Endothelial cell of umbilical vein (primary cell): ENCODE results near the gene DIDO1.

Source experiments
- CTCF ChIP-seq, 2 donors: IDR thresholded peaks; 1 replicate in 1 of 2; 2 replicates in 1 of 2; pipeline ENCODE4 v1.5.1; 2011; ENCODE audit warnings: low read length in 2 of 2, mild to moderate bottlenecking in 2 of 2, moderate library complexity in 2 of 2, control low read depth in 1 of 2, inconsistent platforms in 1 of 2, low read depth in 1 of 2; ENCODE audit not compliant: insufficient read depth in 1 of 2; ENCODE audit errors: extremely low read depth in 1 of 2
- EZH2 ChIP-seq: IDR thresholded peaks from 2 replicates; pipeline ENCODE4 v1.6.1; 2012; ENCODE audit warnings: borderline replicate concordance, low read depth, mild to moderate bottlenecking, moderate library complexity, low read length, inconsistent platforms; ENCODE audit not compliant: severe bottlenecking
- GATA2 ChIP-seq: IDR thresholded peaks from 2 replicates; pipeline ENCODE4 v1.7.0; 2011; ENCODE audit warnings: low read depth, mild to moderate bottlenecking, moderate library complexity, mixed read lengths, low read length; ENCODE audit not compliant: insufficient read length, insufficient read depth
- MYC ChIP-seq: IDR thresholded peaks from one replicate; pipeline ENCODE4 v1.6.1; 2011; ENCODE audit warnings: mild to moderate bottlenecking, low read depth, low read length
- POLR2A ChIP-seq: IDR thresholded peaks from 2 replicates; pipeline ENCODE4 v1.6.1; 2012; ENCODE audit warnings: low read depth, mild to moderate bottlenecking, control low read depth, low read length
- POLR2AphosphoS5 ChIP-seq: IDR thresholded peaks from 2 replicates; pipeline ENCODE4 v1.6.1; 2012; ENCODE audit warnings: low read depth, mild to moderate bottlenecking, control low read depth, low read length, moderate library complexity; ENCODE audit not compliant: insufficient read depth
- TF ChIP-seq, protein P1 (sequence below): IDR thresholded peaks from 2 replicates; pipeline ENCODE4 v1.6.1; 2011; ENCODE audit not compliant: insufficient read depth, insufficient read length

- TF ChIP-seq POLR2AphosphoS5 = no peak
- no peak for TF ChIP-seq CTCF (IDR thresholded peaks at IDR 0.05; ENCODE audit: extremely low read depth in 1 of 2, insufficient read depth in 1 of 2, low read depth in 1 of 2, low read length in 2 of 2)
- no peak for TF ChIP-seq MYC
- no peak for TF ChIP-seq POLR2A
- no peak for TF ChIP-seq EZH2
- TF ChIP-seq GATA2 = no peak
- TF ChIP-seq, protein P1, sequence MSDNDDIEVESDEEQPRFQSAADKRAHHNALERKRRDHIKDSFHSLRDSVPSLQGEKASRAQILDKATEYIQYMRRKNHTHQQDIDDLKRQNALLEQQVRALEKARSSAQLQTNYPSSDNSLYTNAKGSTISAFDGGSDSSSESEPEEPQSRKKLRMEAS = no peak
These were observed 39.1 kb upstream of the DIDO1 start for GRCh38 chr20:62965363-62965771.
